Stimulated activated CD4-positive, alpha-beta T cell treated with anti-CD3 and anti-CD28 coated beads, TNF-alpha, amount 100 ng/mL, for 48 hours (primary cell): Measurements from ENCODE around the gene SLC9A3.
"Not testable (repeated sequence)": the region's sequence is repeated elsewhere in the genome, so short reads cannot be mapped to it uniquely, and the experiment has no call there.

Experiments used
- DNase-seq, 3 donors: peaks; one replicate each; pipeline ENCODE4 v3.0.0-alpha.2; 2020; ENCODE audit warnings: low read depth in 3 of 3

The SLC9A3 gene

GRCh38 chr5:490116-491106 is 33.8 kb downstream of the SLC9A3 start:
- DNase-seq = no peak

DNA sequence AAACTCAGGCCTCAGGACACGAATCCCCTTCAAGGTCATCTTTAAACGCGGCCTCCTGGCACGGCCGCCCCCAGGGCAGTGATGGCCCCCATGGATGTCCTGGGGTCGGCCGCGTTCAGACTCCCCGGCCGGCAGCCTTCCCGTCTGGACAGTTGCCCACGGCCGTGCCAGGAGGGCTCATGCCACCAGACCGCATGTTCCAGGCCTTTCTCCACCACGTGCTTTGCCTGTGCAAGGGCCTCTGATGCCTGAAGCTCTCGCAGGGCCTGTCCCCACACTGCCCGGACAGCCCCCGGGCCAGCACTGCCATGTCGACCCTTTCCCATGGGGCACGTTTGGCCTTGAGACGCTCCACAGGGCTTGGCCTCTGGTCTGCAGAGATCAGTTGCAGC is 34.6 kb downstream of the SLC9A3 start:
- DNase-seq = no peak

DNA sequence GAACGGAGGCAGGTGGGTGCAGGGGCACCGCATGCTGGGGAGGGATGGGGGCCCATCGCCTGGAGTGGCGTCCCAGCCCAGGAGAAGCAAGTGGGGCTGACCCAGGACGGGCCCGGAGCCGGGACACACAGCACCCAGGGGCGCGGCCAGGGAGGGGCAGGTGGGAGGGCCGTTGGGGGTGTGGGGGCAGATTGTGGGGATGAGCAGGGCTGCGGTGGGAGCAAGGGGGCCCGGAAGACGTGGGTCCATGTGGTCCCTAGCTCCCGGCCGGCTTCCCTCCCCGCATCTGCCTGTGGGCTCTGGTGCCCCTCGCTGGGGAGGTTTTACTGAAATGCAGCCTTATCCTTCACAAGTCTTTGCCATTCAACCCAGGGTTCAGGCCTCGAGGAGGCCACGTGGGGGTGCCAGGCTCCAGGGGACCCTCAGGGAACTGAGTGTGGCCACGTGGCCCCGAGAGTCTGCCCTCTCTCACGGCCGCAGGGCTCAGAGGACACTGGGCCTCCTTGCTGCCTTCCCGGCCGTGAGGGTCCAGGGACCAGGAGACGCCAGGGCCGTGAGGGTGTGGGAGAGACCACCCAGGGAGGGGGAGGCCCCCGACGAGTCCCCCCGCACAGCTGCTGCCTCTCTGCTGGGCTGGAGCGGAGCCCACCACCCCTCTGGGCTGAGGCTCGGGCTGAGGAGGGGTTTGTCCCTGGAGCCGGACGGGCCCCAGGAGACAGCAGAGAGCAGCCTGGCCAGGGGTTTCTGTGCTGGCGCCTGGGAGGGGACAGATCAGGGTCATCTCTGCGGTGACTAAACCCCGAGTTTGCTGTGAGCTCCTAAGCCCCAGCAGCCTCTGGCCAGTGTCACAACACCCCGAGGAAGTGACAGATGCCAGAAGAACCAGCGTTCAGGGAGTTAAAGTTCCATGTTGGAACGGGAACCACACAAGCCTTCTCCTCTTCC is 35.2 kb downstream of the SLC9A3 start:
- no peak for DNase-seq

GRCh38 chr5:488241-488640 is 36.0 kb downstream of the SLC9A3 start:
- no peak for DNase-seq

- DNase-seq = not testable (repeated sequence)
Observed at GRCh38 chr5:486597-486996, 37.7 kb downstream of the SLC9A3 start.

DNA sequence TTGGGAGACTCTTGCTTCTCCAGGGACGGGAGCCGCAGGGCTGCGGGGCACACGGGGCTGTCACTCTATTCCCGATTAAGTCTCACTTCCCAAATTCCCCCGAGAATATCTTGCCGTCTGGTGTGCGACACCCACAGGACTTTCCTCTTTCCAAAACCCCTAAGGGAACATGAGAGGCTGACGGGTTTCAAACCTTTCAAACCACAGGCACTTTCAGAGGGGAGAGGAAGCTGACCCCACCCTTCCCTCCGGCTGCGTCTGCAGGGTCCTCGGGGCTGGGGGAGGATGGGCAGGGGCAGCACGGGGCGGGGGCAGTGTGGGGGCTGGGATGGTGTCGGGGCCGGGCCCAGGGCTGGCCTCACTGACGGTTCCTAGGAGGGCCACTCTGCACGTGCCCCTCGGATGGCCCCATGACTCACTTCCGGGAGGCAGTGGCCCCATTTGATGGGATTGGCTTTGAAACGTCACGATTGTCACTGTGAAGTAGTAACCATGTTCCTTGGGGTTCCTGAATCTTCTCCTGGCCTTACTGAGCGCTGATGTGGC is 38.2 kb downstream of the SLC9A3 start:
- no peak for DNase-seq

DNA sequence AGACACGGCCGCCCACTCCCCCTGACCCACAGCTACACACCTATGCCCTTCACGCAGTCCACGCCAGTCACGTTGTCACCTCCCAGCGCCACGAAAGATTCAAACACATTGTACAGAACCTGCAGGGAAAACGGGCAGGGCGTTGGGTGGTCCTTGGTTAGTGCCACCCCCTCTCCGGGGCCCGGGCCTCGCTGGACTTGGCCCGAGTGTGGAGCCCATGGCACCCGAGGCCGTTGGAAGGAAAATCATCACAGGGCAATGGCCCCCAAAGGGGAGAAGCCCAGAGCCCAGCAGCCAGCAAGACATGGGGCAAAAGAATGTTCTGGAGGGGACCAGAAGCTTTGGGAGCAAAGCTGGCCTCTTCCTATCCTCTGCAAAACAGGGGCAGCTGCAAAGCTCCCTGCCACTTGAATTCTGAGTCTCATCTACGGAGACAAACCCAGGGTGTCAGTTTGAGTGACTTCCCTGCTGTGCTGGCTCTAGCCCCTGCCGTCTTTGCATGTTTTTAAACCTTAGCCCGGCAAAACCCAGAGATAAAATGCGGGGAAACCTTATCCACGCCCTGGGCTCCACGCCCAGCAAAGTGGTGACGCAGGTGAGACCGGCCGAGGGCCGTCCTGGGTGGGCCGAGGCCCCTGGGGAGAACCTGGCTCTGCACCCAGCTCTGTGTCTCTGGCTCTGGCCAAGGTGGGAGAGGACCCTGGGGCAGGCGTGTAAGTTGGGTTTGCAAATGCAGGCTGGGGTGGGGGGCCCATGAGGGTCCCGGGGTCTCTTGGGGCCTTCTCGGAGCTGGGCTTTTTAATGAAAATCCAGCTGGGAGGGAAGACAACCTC is 38.9 kb downstream of the SLC9A3 start:
- DNase-seq = no peak

DNA sequence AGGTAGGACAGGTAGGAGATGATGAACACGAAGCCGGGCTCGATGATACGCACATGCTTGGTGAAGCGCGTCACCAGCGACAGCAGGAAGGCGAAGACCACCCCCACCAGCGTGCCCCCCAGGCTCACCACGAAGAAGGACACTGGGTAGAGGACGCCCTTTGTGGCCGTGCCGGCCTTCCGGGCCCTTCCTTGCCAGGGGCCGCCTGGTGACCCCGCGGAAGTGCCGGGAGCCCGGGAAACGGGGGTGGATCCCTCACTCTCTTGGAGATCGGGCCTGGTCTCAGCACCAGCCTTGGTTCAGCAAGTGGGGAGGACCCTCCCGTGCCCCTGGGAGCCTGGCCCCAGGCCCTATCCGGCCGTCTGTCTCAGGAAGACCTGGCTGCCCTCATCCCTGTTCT is 39.7 kb downstream of the SLC9A3 start:
- no peak for DNase-seq

- DNase-seq = no peak
Observed at GRCh38 chr5:483434-484140, 40.7 kb downstream of the SLC9A3 start.

- no peak for DNase-seq
Observed at GRCh38 chr5:483011-483410, 41.2 kb downstream of the SLC9A3 start.

- DNase-seq = no peak
Observed at GRCh38 chr5:482506-482905, 41.7 kb downstream of the SLC9A3 start.

DNA sequence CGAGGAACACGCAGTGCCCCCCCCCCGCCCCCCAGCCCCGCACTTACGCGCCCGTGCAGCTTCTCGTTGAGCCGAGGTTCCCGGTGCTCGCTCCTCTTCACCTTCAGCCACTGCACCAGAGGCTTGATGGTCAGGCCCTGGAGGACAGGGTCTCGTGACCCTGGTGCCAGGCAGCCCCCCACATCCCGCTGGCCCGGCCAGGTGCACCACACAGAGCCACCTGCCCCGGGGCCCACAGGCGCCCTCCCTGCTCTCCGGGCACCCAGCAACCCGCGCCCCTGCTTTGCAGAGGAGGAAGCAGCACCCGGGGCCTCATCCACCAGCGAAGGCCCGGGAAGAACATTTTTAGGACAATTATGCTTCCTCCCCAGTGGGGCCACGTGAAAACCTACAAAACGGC is 42.2 kb downstream of the SLC9A3 start:
- DNase-seq = no peak

- DNase-seq = no peak
Observed at GRCh38 chr5:481347-481746, 42.9 kb downstream of the SLC9A3 start.

DNA sequence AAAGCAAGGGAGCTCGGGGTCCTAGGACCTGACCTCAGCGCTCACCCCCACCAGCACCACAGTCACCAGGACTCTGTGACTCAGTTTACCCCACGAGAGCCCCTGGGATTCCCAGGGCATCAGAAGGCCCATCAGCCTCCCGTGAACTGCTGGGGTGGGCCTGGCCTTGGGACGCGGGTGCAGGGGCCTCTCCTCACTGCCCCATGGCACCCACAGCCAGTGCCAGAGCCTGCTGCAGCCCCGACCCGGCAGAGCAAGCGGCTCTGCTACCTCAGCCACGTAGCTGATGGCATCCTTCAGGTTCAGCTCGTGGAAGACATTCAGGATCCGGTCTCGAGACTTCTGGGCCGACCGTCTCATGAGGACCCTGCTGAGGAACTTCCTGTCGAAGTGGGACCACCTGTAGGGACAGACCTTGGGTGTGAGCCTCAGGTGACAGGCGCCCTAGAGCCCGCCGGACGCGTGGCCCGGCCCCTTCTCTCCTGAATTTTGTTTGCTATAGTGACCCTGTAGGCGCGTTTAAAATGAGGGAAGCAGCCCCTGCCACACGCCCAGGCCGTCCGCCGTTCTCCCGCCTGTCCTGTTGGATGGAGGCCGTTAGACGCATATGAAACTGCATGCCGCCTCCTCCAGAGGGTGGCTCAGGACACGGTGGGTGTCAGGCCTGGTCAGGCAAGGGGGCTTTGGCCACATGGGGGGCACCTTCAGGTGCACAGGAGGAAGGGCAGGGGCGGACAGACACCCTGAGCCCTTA is 44.5 kb downstream of the SLC9A3 start:
- no peak for DNase-seq

DNA sequence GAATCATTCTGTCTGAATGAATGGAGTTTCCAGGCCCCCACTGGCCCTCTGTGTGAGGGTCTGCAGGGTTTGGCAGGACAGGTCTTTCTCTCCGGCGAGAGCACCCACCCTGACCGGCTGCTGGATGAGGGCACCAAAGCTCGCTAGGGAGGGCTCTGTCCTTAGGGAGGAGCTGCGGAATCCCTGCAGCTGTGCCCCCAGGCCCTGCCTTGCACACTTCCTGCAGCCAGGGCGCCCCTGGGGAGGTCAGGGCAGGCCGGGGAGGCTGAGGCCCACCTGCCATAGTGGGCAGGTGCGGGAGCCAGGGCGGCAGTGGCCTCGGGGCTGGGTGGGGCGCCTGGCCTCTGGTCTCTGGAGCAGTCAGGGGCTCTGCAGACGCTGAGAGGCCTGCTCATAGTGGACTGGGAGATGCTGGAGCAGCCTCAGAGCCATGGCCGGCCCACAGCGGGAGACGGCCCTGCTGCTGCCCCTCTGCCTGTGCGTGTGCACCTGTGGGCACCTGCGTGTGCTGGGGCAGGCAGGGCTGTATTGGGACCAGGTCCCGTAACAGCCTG is 45.2 kb downstream of the SLC9A3 start:
- DNase-seq = no peak

DNA sequence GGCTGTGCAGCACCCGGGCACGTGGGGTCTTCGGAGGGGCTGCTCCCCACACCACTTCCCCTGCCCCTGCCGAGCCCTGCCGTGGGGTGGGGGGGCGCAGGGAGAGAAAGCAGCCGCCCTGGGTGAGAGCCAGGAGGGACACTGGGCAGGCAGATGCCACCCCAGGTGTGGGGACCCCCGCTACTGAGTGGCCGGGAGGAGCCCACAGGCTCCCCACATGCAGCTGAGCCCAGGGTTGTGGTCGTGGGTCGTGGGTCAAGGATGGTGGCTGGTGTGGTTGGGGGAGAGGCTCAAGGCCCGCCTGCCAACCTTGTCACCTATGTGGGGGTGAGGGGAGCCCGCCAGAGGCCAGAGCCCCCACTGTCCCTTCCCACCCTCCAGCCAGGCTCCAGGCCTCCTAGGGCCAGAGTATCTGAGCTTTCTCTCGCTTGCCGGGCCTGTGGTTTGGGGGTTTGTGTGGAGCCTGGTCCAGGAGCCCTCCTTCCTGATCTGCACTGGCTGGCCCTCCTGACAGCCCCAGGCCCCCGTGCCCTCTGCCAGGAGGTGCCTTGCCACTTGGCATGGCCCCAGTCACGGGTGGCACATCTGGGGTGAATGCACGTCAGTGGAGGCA is 45.8 kb downstream of the SLC9A3 start:
- DNase-seq = no peak

- DNase-seq = no peak
Observed at GRCh38 chr5:477871-478270, 46.4 kb downstream of the SLC9A3 start.

- DNase-seq = no peak
Observed at GRCh38 chr5:477247-477646, 47.0 kb downstream of the SLC9A3 start.

DNA sequence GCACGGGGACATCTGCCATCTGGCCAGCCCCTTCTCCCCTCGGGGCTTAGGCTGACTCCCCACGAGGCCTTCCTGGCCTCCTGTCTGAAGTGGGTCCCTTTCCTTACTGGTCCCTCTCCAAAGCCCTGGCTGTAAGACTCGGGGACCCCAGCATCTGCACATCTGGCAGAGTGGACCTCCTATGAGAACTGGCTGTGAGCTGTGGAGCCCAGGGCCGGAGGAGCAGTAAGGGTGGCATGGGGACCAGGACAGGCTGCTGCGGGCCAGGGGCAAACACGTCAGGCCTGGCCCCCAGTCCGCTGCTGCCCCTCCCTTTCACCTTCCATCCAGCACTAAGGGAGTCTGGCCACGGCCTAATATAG is 47.5 kb downstream of the SLC9A3 start:
- no peak for DNase-seq
